Measurements from ENCODE around the gene GNG2. TPM values are rescaled to one million over a fixed set of nuclear protein-coding genes. Genes with fewer than 3 reads are reported as not detected.
A peak's percentile ranks its signal among the peaks of the same experiment; 100 is the strongest.

The GNG2 gene
- total RNA-seq, 1 donor from 2014 or later = 80.8 TPM

GRCh38 chr14:52014601-52015267 lies 154.3 kb downstream of the GNG2 start:
- Mint-ChIP-seq H3K27ac (ENCODE audit: unreplicated experiment) (peak overlapping the region; percentile 32), H3K36me3 (ENCODE audit: low read depth, unreplicated experiment) (peaks cover 15% of the 10 kb centered on the region), H3K27me3 (ENCODE audit: unreplicated experiment) (peaks cover 7% of the 10 kb centered on the region), H3K9me3 (ENCODE audit: unreplicated experiment) (no peaks in the 10 kb centered on the region), H3K4me3 (ENCODE audit: unreplicated experiment) (peak overlapping the region; percentile 22), H3K4me1 (ENCODE audit: unreplicated experiment) (peaks cover 73% of the 10 kb centered on the region)
- no peak for TF ChIP-seq CTCF (IDR thresholded peaks at IDR 0.05; ENCODE audit: unreplicated experiment)
- DNase-seq (ENCODE audit: low spot score) = no peak

- peaks cover 12% of the 10 kb centered on the region for H3K36me3 Mint-ChIP-seq (ENCODE audit: low read depth, unreplicated experiment)
- peak; percentile 14 for TF ChIP-seq CTCF (IDR thresholded peaks at IDR 0.05; ENCODE audit: unreplicated experiment)
- H3K9me3 Mint-ChIP-seq (ENCODE audit: unreplicated experiment) = no peaks in the 10 kb centered on the region
- H3K27me3 Mint-ChIP-seq (ENCODE audit: unreplicated experiment) = peaks cover 7% of the 10 kb centered on the region
- peak overlapping the region; percentile 79 for H3K27ac Mint-ChIP-seq (ENCODE audit: unreplicated experiment)
- DNase-seq (ENCODE audit: low spot score) = peak; percentile 54
- H3K4me1 Mint-ChIP-seq (ENCODE audit: unreplicated experiment) = peaks cover 81% of the 10 kb centered on the region
- H3K4me3 Mint-ChIP-seq (ENCODE audit: unreplicated experiment) = peak overlapping the region; percentile 79
Measured at GRCh38 chr14:52015411-52016030, 155.1 kb downstream of the GNG2 start.

- H3K27me3 Mint-ChIP-seq (ENCODE audit: unreplicated experiment) = peaks cover 10% of the 10 kb centered on the region
- H3K9me3 Mint-ChIP-seq (ENCODE audit: unreplicated experiment) = no peaks in the 10 kb centered on the region
- peak overlapping the region; percentile 32 for H3K27ac Mint-ChIP-seq (ENCODE audit: unreplicated experiment)
- no peak for DNase-seq (ENCODE audit: low spot score)
- H3K36me3 Mint-ChIP-seq (ENCODE audit: low read depth, unreplicated experiment) = no peaks in the 10 kb centered on the region
- TF ChIP-seq CTCF (IDR thresholded peaks at IDR 0.05; ENCODE audit: unreplicated experiment) = no peak
- no peak overlapping the region for H3K4me3 Mint-ChIP-seq (ENCODE audit: unreplicated experiment)
- peaks cover 97% of the 10 kb centered on the region for H3K4me1 Mint-ChIP-seq (ENCODE audit: unreplicated experiment)
Measured at GRCh38 chr14:52018252-52018651, 157.8 kb downstream of the GNG2 start.

GRCh38 chr14:52018970-52019369 lies 158.6 kb downstream of the GNG2 start:
- Mint-ChIP-seq H3K36me3 (ENCODE audit: low read depth, unreplicated experiment) (no peaks in the 10 kb centered on the region), H3K27me3 (ENCODE audit: unreplicated experiment) (peaks cover 10% of the 10 kb centered on the region), H3K27ac (ENCODE audit: unreplicated experiment) (peak overlapping the region; percentile 65), H3K4me1 (ENCODE audit: unreplicated experiment) (peaks cover 94% of the 10 kb centered on the region), H3K4me3 (ENCODE audit: unreplicated experiment) (no peak overlapping the region), H3K9me3 (ENCODE audit: unreplicated experiment) (no peaks in the 10 kb centered on the region)
- no peak for DNase-seq (ENCODE audit: low spot score)
- TF ChIP-seq CTCF (IDR thresholded peaks at IDR 0.05; ENCODE audit: unreplicated experiment) = no peak

Other genes with a start within 250 kb of the GNG2 start
- gene FRMD6, start 208.7 kb upstream of the GNG2 start, total RNA-seq (ENCODE audit: unreplicated experiment) = 45.3 TPM
- 260 TPM for gene RTRAF, start 128.9 kb downstream of the GNG2 start, total RNA-seq (ENCODE audit: unreplicated experiment)
- 80.8 TPM for gene NID2, start 208.4 kb downstream of the GNG2 start, total RNA-seq (ENCODE audit: unreplicated experiment)

All from endothelial cell (in vitro differentiated cells).